Activated gamma-delta T cell treated with Interleukin-2 at 50 U/mL for 16 hours (primary cell): Measurements from ENCODE around the gene TAS2R50.
"Not testable (repeated sequence)": the region's sequence is repeated elsewhere in the genome, so short reads cannot be mapped to it uniquely, and the experiment has no call there.

ENCODE experiments used
- DNase-seq: peaks from one replicate; pipeline ENCODE4 v3.0.0-alpha.2; 2020

The TAS2R50 gene

DNA sequence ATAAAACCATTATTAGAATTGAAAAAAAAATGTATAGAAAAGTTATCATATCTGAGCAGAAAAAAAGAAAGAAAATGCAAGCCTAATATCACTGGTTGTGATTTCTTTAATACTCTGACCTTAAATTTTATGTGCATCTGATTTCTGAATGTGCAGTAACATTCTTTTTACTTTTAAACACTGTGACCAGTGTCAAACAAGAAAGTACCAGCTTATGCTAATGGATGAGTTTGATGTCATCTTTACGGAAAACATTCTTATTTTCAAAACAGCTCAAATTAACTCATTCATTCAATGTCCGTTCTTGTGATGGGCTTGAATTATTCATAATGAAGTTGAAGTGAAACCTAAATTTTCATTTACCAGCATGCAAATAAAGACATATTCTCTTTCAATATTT lies at the start of gene TAS2R50:
TAS2R50 (minus strand) TSS at position 101 of the 400 bp plus-strand sequence; CDS start at position 49, 52 bp downstream.
- no peak for DNase-seq

- DNase-seq: not testable (repeated sequence)
Measured at GRCh38 chr12:11033959-11034358, 47.2 kb upstream of the TAS2R50 start.

GRCh38 chr12:11031307-11031706 lies 44.6 kb upstream of the TAS2R50 start, which contains the start of gene TAS2R31:
Gene TAS2R31 (minus strand): TSS chr12:11031407. CDS start chr12:11031335, 72 bp downstream.
- no peak for DNase-seq

DNA sequence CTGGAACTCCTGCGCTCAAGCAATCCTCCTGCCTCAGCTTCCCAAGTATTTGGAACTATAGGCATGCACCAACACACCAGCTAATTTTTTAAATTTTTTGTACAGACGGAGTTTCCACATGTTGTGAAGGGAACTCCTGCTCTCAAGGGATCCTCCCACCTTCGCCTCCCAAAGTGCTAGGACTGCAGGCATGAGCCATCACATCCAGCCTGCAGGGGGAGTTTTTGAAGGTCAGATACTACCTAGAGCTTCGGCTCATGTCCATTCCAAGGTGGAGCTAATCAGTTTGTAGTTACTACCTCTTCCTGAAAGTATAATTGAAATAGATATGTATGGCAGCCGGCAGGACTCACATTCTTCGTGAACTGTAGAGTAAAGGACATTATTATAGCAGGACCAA lies 39.4 kb upstream of the TAS2R50 start:
- DNase-seq: no peak

DNA sequence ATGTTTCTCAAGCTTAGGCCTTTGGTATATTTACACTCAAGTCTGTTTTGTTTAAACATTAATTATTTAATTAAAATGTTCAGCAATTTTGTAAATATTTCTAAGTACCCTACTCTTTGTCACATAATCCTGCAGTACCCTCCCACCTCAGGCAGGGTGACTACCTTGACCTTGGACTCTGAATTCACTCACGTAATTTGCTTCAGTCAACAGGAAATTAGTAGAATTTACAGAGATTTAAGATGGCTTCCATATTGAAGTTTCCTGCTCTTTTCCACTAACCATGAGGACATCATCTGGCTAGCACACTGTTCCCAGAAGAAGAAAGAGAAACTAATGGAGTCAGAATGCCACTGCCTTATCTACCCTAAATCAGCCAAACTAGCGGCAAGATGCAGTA lies 36.7 kb upstream of the TAS2R50 start:
- DNase-seq: no peak

GRCh38 chr12:11022520-11022919 lies 35.8 kb upstream of the TAS2R50 start, which contains the start of gene TAS2R19:
Gene TAS2R19 (minus strand): TSS chr12:11022620. CDS start chr12:11022571, 49 bp downstream.
- DNase-seq: no peak

DNA sequence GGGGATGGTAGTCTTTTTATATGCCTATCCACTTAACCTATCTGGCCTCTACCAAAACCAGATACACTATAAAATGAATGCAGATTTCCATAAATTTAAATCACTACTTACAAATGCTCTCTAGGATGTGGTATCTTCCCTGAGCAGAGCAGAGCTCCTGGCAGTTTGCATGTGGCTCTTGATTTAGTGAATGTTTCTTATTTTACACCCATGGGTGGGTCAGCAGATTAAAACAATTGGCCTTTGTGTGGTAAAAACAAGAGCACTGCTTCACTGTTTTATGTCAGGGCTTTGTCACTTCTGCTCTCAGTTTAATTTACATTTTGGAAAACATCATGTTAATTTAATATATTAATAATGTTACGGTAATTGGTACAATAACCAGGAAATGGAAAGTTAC lies 30.2 kb upstream of the TAS2R50 start:
- no peak for DNase-seq

- DNase-seq: no peak
Measured at GRCh38 chr12:11015775-11016430, 29.2 kb upstream of the TAS2R50 start.

- no peak for DNase-seq
Measured at GRCh38 chr12:11014234-11014633, 27.5 kb upstream of the TAS2R50 start.

DNA sequence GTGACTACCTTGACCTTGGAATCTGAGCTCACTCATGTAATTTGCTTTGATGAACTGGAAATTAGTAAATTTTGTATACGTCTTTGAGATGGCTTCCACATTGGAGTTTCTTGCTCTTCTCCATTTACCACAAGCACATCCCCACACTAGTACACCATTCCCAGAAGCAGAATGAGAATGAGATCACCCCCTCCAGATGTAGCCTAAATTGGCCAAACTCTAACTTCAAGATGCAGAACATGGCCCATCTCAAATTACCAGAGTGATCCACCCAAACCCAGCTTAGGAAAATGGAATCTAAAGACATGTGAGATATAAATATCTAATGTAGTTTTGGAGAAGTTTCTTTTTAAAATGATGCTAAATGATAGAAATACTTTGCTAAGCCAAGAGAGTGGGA lies 20.9 kb upstream of the TAS2R50 start:
- DNase-seq: no peak

DNA sequence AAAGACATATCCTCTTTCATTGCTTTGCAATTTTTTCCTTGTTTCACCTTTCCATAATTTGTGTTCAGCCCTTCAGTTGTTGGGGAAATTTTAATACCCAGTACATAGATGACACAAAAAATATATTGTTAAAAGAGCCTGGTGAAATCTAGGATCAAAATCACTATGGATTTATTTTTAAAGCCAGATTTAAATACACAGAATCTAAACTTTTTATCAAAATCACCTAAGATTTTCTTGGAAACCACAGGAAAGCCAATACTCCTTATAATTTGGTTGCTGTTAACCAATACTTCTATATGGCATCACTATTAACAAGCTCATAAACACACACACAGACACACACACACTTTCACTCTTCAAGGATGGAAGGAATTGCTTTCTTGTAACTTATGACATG lies 11.5 kb upstream of the TAS2R50 start, which contains the start of gene TAS2R20:
TAS2R20 (minus strand) TSS at position 101 of the 400 bp plus-strand sequence. CDS start 429 bp downstream, outside the sequence.
- DNase-seq: no peak

DNA sequence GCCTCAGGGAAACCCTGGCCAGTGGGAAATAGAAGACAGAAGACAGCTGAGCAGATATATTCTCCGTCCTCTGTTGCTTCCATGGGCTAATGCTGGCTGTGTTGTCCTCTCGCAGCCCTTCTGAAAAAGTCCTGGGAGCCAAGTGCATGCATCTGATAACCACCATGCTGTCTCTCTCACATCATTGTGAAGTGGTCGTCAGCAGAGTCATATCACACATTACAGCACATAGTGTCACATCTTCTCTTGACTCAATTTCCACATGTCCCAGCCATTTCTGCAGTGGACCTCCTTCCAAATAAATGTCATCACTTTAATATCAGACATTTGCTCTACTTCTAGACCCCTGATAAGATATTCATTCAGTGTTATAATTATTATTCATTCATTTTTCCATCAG lies 7.6 kb upstream of the TAS2R50 start:
- DNase-seq: no peak

DNA sequence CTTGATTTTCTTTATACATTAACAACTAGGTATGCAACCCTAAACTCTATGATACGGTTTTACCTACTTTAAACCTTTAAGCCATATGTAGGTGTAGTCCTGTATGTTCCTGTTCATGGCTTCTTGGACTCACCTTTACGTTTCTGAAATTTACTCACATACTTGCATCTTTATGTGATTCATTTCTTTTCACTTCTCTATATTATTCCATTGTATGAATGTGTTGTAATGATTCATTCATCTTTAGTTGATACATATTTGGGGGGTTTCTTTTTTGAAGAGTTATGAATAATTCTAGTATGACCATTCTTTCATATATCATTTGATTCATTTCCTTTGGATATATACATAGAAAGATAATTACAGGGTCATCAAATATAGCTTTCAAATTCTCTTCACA lies 2.4 kb upstream of the TAS2R50 start:
- DNase-seq: no peak

- DNase-seq: peak; percentile 29
Measured at GRCh38 chr12:10982244-10982643, 4.5 kb downstream of the TAS2R50 start.

DNA sequence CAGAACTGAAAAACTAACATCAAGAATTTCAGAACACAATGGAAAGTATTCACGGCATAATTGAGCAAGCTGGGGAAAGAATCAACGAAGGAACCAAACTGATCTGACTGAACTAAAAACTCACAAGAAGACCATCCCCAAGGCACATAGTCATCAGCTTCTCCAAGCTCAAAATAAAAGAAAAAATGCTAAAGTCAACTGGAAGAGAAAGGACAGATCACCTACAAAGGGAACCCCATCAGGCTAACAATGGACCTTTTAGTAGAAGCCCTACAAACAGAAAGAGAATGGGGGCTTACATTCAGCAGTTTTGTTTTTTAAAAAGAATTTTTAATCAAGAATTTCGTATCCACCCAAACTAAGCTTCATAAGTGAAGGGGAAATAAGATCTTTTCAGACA lies 11.7 kb downstream of the TAS2R50 start:
- DNase-seq: no peak

- DNase-seq: no peak
Measured at GRCh38 chr12:10968765-10969456, 17.8 kb downstream of the TAS2R50 start.

DNA sequence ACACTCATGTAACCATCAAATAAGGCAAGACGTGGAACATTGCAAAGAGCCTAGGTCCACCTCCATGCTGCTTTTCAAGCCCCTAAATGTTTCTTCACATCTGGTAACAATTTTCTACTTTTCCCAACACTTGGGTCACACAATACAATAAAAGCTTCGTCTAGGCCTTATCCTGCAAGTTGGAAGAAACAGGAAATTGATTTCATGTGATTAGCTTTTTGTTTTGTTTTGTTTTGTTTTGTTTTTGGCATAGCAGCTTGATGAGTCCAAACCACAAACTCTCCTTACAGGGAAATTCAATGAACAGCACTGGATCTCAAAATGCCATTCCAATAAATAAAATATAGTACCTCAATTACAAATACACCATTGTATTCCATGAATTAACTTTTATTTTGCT lies 19.3 kb downstream of the TAS2R50 start:
- no peak for DNase-seq

DNA sequence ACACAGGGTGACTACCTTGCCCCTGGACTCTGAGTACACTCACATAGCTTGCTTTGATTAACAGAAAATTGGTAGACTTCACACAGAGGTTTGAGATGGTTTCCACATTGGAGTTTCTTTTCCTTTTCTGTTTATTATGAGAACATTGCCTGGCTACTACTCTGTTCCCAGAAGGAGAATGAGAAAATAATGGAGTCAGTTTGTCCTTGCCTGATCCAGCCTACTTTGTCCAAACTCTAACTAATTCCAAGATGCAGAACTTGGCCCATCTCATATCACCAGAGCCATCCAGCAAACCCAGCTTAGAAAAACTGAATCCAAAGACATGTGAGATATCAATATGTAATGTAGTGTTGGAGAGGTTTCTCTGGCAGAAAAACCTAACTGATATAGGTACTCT lies 20.4 kb downstream of the TAS2R50 start:
- DNase-seq: no peak

GRCh38 chr12:10965476-10965875 lies 21.2 kb downstream of the TAS2R50 start:
- DNase-seq: no peak

DNA sequence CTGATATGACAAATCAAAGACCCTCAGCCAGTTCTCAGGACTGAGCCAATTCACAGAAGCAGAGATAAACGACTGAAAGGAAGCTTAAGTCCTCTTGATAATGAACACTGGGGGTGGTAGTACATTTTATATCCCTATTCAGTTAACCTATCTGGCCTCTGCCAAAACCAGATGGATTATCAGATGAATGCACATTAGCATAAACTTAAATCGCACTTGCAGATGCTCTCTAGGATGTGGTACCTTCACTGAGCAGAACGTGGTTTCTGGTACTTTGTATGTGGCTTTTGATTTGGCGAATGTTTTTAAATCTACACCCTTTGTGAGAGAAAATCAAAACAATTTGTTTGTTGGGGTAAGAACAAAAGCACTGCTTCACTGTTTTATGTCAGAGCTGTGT lies 26.5 kb downstream of the TAS2R50 start:
- no peak for DNase-seq

DNA sequence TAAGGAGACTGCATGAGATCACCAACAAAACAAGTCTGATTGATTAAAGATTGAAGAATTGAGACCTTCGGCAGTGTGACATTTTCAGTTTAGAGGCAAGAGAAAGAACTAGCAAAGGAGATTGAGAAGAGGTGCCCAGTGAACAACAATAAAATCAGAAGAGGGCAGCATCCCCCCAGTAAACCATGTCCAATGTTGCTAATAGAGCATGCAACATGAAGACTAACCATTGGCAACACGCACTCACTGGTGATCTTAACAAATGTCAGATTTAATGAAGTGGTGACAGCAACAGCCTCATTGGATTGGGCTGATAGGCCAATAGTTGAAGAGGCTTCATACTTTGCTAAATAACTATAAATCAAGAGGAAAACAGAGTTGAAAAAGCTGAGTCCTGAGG lies 26.9 kb downstream of the TAS2R50 start:
- DNase-seq: no peak

- DNase-seq: no peak
Measured at GRCh38 chr12:10957741-10958140, 29.0 kb downstream of the TAS2R50 start.

GRCh38 chr12:10956085-10956484 lies 30.6 kb downstream of the TAS2R50 start:
- no peak for DNase-seq

DNA sequence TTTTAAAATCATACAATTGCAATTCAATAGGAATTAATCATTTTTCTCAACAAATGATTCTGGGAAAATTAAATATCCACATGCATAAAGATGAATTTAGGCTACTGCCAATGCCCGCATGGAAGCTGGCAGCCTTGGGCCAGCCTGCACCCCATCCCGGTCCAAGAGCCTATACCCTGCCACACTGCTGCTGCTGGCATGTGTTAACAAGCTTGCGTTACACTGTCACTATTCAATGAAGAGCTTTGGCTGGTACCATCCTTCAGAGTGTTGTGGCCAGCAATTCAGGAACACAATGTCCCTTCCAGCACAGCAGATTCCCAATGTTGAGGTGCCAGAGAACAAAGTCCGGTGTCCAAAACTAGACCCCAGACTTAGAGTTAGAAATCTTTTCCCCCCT lies 34.1 kb downstream of the TAS2R50 start:
- no peak for DNase-seq
